Stimulated activated naive CD8-positive, alpha-beta T cell treated with anti-CD3 and anti-CD28 coated beads, Interleukin-15, Interleukin-2, amounts not matched to agents 100 ng/mL and 50 ng/mL, for 24 hours (primary cell): ENCODE measurements around the gene PDGFA.
A peak's percentile ranks its signal among the peaks of the same experiment; 100 is the strongest.

Experiments
- H3K27ac Mint-ChIP-seq: one replicate; pipeline ENCODE4 v1.8.0; 2021; ENCODE audit warnings: mild to moderate bottlenecking, mixed read lengths
- H3K27me3 Mint-ChIP-seq: one replicate; pipeline ENCODE4 v1.8.0; 2021; ENCODE audit warnings: mixed read lengths
- H3K36me3 Mint-ChIP-seq: one replicate; pipeline ENCODE4 v1.8.0; 2021; ENCODE audit warnings: low read depth, mixed read lengths
- H3K4me1 Mint-ChIP-seq: one replicate; pipeline ENCODE4 v1.8.0; 2021; ENCODE audit warnings: low read depth, mixed read lengths
- H3K4me3 Mint-ChIP-seq: one replicate; pipeline ENCODE4 v1.8.0; 2021; ENCODE audit warnings: mild to moderate bottlenecking, mixed read lengths
- H3K9me3 Mint-ChIP-seq: one replicate; pipeline ENCODE4 v1.8.0; 2021; ENCODE audit warnings: mixed read lengths

Gene PDGFA

DNA sequence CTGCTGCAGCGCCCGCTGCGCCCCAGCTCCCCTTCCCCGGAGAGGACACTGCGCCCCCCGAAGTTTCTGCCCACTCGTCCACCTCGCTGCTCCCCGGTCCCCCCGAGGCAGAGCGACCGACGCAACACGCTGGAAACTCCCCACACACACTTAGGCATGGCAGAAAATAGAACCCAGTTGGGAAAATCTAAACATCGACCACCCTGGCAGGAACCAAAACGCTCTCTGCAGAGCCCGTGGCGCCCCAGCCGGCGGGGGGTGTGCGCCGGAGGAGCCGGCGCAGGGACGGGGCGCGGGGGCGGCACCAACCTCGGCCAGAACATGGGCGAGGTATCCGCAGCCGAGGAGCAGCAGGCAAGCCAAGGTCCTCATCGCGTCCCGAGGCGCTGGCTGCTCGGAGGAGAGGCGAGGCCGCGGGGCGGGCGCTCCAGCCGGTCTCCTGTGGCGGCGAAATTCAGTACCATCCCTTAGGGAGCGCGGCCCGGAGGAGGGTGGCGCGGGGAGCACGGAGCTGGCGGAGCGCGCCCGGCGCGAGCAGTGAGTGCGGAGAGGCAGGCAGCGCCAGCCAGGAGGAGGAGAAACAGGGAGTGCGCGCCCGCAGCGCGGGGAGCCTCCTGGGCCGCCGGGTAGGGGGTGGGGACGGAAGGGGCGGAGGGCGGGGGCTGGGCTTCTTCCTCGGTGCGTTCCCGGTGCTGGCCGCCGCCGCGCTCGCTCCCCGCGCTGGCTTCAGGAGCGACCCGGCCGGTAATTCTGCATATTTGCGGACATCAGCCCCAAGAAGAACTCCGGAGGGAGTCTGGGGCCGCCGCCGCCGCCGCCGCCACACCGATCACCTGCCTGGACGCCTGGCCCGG is 789 bp downstream of the PDGFA start:
- H3K36me3 Mint-ChIP-seq, result peaks cover 6% of the 10 kb centered on the region
- H3K9me3 Mint-ChIP-seq, result no peaks in the 10 kb centered on the region
- H3K27me3 Mint-ChIP-seq, result peaks cover 28% of the 10 kb centered on the region
- H3K27ac Mint-ChIP-seq, result no peak overlapping the region
- peak overlapping the region; percentile 87 for H3K4me3 Mint-ChIP-seq
- peaks cover 34% of the 10 kb centered on the region for H3K4me1 Mint-ChIP-seq

DNA sequence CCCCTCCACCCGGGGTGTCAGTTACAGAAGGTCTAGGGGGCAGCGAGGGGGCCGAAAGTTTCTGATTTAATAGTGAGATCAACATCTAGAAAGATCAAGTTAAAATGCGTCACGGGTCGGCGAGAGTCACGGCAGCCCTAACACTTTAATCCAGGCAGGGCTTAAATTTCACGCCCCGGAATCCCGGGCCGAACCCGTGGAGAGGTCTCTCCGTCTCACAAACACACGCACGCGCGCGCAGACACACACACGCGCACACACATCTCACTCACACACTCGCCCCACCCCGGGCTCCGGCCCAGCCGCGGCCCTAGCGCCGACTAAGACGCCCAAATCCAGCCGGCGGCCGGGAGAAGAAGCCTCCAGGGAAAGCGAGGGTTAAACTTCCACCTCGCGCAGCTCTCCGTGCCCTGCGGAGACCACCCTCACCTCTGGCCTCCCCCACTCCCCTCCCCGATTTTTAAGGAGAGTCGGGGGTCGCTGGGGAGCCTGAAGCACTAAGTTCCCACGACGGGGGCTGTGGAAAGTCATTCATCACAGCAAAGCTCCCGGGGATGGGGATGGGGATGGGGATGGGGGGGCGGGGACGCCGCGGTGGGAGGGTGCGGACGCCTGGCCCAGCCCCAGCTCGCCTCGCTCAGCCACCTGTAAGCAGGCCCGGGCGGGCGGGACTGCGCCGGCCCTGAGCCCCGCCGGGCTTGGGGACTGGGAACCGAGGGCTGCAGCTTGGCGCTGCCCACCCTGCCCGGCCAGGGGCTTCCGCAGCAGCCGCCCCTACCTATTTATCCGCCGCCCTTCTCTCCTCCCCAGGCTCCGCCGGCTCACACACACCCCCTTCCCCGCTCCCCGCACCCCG is 1.6 kb downstream of the PDGFA start:
- Mint-ChIP-seq H3K36me3 (peaks cover 10% of the 10 kb centered on the region), H3K4me3 (peak overlapping the region; percentile 87), H3K4me1 (peaks cover 38% of the 10 kb centered on the region), H3K9me3 (no peaks in the 10 kb centered on the region), H3K27ac (peak overlapping the region; percentile 11), H3K27me3 (peaks cover 22% of the 10 kb centered on the region)

DNA sequence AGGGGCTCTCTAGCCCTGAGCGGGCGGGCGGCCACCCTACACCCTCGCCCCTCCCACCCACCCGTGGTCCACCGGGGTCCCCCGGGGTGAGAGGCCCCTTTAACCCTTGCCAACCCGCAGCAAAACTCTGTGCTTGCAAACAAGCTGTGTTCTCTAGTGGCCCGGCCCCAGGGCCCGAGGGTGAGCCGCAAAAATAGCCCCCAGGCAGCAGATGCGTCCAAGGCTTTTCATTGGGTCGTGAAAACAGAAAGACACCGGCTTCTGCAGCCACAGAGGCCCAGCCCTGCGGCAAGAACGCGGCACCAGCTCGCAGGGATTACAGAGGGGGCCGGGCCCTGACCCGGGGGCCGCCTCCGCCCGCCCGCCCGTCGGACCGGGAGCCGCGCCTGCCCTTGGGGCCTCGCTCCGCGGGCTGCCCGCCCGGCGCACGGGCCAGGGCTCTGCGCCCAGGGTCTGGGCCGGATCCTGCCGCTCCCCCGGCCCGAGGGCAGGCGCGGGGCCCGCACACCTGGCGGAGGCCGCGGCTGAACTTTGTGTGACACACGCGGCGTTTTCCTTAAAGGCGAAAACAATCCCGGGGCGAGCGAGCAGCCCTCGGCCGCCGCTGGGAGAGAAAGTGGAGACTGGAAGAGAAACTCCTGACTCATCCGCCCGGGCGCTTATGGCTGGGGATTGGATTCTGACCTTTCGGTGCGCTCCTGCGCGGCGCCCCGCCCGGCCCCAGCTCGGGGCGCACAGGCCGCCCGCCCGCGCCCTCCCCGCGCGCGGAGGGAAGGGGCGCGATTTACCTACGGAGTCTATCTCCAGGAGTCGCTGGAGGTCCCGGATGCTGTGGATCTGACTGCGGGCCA is 2.8 kb downstream of the PDGFA start:
- Mint-ChIP-seq H3K4me3 (peak overlapping the region; percentile 63), H3K9me3 (no peaks in the 10 kb centered on the region), H3K27ac (no peak overlapping the region), H3K4me1 (peaks cover 35% of the 10 kb centered on the region), H3K36me3 (peaks cover 10% of the 10 kb centered on the region), H3K27me3 (peaks cover 22% of the 10 kb centered on the region)

DNA sequence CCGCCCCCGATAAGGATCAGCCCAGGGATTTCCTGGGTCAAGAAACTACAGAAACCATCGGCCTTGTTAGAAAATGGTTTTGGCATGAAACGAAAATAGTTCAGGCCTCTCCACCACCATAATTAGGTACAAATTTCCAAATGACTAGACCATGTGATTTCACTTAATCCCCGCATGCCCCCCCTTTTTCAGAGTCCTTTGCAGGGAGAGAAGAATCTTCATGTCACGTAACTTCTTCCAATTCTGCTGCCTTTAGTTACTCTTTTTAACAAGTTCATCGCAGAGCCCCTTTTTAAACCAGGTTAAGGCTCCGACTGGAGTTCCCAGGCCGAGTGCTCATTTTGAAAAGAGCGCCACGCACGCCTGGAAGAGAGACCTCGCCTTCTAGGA is 3.4 kb downstream of the PDGFA start:
- Mint-ChIP-seq H3K4me1 (peaks cover 30% of the 10 kb centered on the region), H3K27me3 (peaks cover 19% of the 10 kb centered on the region), H3K36me3 (peaks cover 10% of the 10 kb centered on the region), H3K27ac (no peak overlapping the region), H3K9me3 (no peaks in the 10 kb centered on the region), H3K4me3 (peak overlapping the region; percentile 63)

DNA sequence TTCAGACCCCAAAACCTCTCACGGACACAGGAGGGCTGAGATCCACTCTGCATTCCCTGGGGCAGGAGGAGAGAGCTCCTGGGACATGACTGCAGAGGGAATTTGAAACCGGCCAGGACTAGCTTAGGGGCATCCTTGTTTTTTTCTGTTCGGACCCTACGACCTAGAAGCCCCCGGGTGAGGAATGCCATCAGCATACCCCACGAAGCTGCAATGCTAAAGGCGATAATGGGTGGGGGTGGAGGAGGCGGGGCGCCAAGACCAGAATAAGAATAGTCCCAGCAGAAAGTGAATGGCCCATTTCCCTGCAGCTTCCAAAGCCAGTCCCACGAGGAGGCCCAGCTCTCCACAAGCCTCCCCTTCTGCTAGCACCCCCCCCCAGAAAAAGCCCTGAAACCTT is 4.0 kb downstream of the PDGFA start:
- Mint-ChIP-seq H3K4me3 (no peak overlapping the region), H3K9me3 (no peaks in the 10 kb centered on the region), H3K27ac (no peak overlapping the region), H3K36me3 (peaks cover 10% of the 10 kb centered on the region), H3K4me1 (peaks cover 29% of the 10 kb centered on the region), H3K27me3 (peaks cover 17% of the 10 kb centered on the region)

DNA sequence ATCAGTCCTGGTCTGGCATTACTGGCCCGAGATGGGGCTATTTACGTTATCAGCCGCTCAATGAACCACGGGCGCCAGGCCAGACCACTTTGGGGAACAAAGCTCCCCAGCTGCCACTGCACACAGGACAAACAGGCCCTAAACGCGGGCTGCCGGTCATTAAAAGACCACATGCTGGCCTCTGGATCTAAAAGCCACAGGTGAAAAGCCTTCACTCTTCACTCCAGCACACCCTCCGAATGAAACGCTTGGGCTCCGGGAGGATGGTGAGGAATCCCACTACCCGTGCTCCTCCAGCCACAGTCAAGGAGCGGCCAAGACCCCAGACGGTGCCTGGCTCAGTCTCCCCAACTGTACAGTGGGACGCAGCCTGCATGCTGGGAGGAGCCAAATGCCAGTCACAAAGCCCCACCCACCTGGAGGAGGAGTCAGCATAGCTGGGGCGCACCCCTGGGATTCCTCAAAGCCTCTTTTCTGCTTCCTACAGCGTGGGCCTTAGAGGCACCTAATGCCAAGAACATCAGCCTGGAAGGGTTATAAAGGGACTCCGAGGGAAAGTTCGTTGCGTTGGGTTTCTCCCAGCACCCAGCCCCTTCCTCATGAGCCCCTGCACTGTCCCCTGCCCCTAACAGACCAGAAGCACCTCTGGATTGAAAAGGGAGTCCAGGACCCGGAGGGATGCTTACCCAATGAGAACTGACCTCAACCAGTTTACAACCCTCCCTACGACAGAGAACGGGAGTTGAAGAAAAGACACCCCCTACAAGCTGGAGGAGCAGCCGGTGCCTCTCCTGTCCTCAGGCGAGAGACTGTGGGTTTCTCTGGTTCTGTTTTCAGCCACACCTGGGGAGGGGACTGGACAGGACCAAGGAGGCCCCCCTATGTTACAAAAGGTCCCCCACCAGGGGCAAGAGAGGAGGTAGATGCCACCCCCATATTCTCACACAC is 4.7 kb downstream of the PDGFA start:
- H3K27me3 Mint-ChIP-seq, result peaks cover 17% of the 10 kb centered on the region
- no peak overlapping the region for H3K27ac Mint-ChIP-seq
- H3K4me1 Mint-ChIP-seq, result peaks cover 29% of the 10 kb centered on the region
- no peaks in the 10 kb centered on the region for H3K9me3 Mint-ChIP-seq
- H3K4me3 Mint-ChIP-seq, result no peak overlapping the region
- H3K36me3 Mint-ChIP-seq, result peaks cover 10% of the 10 kb centered on the region

DNA sequence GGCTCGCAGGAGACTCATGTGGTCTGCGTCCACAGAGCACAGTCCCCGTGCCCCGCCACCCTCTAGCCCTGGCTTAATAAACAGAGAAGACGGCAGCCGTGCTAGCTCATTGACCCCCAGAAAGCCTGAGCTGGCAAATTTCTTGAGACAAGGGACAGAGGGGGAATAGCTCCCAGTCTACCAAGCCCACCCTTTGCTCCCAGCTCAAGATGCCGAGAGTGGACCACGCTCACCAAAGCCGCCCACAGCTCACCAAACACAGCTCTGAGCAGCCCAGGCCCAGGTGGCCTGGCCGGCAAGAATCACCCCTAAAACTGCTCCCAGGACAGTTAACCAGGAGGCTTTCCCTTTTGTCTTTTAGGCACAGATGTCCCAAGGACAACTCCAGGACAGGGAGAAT is 5.4 kb downstream of the PDGFA start:
- peaks cover 29% of the 10 kb centered on the region for H3K4me1 Mint-ChIP-seq
- peaks cover 17% of the 10 kb centered on the region for H3K27me3 Mint-ChIP-seq
- peaks cover 10% of the 10 kb centered on the region for H3K36me3 Mint-ChIP-seq
- peak overlapping the region; percentile 49 for H3K4me3 Mint-ChIP-seq
- H3K9me3 Mint-ChIP-seq, result no peaks in the 10 kb centered on the region
- peak overlapping the region; percentile 23 for H3K27ac Mint-ChIP-seq

DNA sequence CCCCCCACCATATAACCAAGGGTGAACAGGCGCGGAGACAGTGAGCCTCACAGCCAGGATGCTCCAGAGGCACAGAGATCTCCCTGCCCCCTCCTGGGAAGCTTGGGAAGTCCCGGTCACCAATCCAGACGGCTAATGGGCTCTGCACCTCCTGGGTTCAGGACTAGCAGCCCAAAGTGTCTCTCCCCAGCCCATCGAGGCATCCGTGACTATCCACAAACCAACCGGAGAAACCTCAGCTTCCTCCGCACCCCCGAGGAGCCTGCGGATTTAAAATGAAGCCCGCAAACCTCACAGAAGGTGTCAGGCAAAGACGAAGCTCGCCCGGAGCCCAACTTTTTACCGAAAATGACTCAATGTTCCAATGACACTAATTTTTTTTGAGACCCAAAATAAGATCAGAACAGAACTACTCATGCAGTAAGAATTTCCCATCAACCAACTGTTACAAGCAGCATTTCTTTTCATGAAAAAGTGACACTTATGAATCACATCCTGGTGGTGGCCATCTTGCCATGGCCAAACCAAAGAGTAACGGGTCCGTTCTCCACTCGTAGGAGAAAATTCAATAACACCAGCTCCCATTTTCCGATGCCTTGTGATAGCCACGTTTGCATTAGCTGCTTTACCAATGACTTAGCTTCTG is 6.0 kb downstream of the PDGFA start:
- Mint-ChIP-seq H3K4me3 (peak overlapping the region; percentile 49), H3K4me1 (peaks cover 29% of the 10 kb centered on the region), H3K27me3 (peaks cover 17% of the 10 kb centered on the region), H3K27ac (peak overlapping the region; percentile 26), H3K9me3 (no peaks in the 10 kb centered on the region), H3K36me3 (peaks cover 10% of the 10 kb centered on the region)

DNA sequence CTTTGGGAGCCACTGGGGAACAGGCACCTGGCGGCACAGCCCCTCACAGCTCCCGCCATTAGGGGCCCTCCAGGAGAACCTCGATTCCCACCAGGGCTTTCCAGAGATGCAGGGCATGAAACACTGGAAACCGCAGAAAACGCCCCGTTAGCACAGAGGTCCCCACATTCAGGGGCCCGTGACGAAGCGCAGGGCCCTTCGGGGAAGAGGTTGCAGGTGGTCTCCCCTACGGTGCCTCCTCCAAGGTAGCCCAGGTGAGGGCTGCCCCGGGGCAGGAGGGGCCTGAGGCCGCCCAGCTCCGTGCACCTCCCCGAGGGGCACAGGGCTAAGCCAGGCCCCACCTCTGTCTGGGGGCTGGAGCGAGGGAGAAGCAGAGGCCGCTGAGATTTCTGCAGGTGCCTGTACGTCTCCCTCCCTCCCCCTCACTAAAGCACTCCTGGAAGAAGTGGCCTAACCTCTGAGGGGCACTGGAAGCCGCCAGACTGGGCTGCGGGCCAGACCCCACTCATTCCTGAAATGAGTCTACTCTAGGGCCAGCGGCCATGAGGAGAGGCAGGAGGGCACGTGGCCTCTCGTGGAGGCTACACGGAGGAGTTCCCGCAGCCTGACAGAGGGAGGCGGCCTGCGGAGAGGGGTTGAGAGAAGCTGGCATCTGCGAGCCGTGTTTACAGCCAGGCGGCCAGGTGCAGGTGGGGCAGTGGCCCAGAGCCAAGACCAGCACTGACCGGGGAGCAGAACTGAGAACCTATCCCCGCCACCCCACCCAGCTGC is 6.9 kb downstream of the PDGFA start:
- Mint-ChIP-seq H3K9me3 (no peaks in the 10 kb centered on the region), H3K4me3 (no peak overlapping the region), H3K27ac (no peak overlapping the region), H3K27me3 (peaks cover 17% of the 10 kb centered on the region), H3K36me3 (peaks cover 10% of the 10 kb centered on the region), H3K4me1 (peaks cover 26% of the 10 kb centered on the region)

DNA sequence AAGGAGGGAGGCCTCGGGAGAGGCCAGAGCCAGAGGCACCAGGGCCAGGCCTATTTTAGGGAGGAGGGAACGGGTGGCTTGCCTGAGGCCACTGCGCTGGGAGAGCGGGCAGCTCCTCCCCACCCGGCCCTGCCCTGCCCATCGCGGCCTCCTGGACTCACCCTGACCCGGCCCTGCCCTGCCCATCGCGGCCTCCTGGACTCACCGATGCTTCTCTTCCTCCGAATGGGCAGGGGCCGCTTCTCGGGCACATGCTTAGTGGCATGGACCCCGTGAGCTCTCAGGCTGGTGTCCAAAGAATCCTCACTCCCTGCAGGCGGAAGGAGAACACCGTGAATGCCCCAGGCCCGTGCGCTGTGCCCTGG is 7.5 kb downstream of the PDGFA start:
- Mint-ChIP-seq H3K4me1 (peaks cover 25% of the 10 kb centered on the region), H3K27me3 (peaks cover 17% of the 10 kb centered on the region), H3K27ac (no peak overlapping the region), H3K9me3 (no peaks in the 10 kb centered on the region), H3K36me3 (peaks cover 10% of the 10 kb centered on the region), H3K4me3 (no peak overlapping the region)

DNA sequence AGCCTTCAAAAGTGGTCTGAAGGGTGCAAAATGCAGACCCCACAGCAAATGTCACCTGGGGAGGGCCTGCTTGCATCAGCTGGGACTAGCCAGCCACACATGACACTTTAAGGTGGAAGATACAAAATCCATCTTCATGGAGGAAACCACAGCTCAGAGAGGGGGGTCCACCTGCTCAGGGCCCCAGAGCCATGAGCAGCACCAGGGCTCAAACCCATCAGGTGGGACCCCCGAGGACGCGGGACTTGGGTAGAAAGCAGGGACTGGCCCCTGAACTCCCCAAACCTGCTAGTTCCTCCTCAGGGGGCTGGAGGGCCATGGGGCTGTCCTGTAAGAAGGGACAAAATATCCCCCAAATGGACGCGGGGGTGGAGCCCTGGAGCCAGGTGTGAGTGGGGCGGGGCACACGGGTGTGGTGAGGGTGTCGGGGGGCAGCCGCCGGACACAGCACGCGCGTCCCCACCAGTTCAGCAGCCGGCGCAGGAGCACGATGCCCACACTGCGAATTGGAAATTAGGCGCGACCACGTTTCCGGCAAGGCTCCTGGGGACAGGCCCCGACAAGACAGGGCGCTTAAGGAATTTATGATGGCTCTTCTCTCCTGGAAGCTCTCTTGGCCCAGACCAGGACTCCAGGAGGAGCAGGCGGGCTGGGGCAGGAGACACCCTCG is 8.0 kb downstream of the PDGFA start:
- Mint-ChIP-seq H3K4me3 (no peak overlapping the region), H3K36me3 (peaks cover 10% of the 10 kb centered on the region), H3K4me1 (peaks cover 25% of the 10 kb centered on the region), H3K9me3 (no peaks in the 10 kb centered on the region), H3K27me3 (peaks cover 17% of the 10 kb centered on the region), H3K27ac (no peak overlapping the region)

DNA sequence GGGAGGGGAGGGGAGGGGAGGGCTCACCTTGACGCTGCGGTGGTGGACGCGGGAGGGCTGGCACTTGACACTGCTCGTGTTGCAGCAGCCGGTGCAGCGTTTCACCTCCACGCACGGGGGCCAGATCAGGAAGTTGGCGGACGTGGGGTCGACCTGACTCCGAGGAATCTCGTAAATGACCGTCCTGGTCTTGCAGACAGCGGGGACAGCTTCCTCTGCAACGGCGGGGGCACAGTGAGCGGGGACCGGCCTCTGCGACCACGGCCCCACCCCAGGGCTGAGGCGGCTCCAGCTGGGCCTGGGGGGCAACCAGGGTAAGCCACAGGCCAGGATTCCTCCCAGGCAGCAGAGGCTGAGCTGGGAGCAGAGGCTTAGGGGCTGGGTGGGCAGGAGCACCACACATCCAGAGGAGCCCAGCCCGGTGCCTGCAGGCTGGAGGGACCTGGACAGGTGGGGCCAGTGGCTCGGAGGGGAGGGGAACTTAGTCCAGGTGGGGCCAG is 8.8 kb downstream of the PDGFA start:
- Mint-ChIP-seq H3K9me3 (no peaks in the 10 kb centered on the region), H3K4me1 (peaks cover 19% of the 10 kb centered on the region), H3K27me3 (peaks cover 11% of the 10 kb centered on the region), H3K27ac (no peak overlapping the region), H3K36me3 (peaks cover 6% of the 10 kb centered on the region), H3K4me3 (no peak overlapping the region)
